WTC11 (cell line): ENCODE measurements around the gene TCF12. TPM values are rescaled to one million over a fixed set of nuclear protein-coding genes. Genes with fewer than 3 reads are reported as not detected.

ENCODE experiments used
- ATAC-seq: fragments of 200-7000 bp; cut with Tn5 transposase; 2 replicates; pipeline ENCODE4 v1.10.0; 2021; ENCODE audit warnings: mild to moderate bottlenecking, moderate library complexity
- CTCF ChIA-PET: fragments of 300-600 bp; sonication (Branson Sonifier 250); formaldehyde crosslinking; loops from one replicate; lab custom pipeline; 2021; ENCODE audit warnings: antibody characterized with exemption; lab: Charles Lee
- POLR2A ChIA-PET: fragments of 350-600 bp; sonication (Branson Sonifier 250); formaldehyde crosslinking; loops from one replicate; lab custom pipeline; 2021; ENCODE audit warnings: antibody characterized with exemption; lab: Charles Lee
- DNase-seq: peaks from one replicate; pipeline ENCODE4 v3.0.0; 2021; ENCODE audit warnings: low spot score
- H3K27ac Mint-ChIP-seq: 2 replicates; pipeline ENCODE4 v1.8.0; 2021; ENCODE audit warnings: mixed read lengths
- H3K27me3 Mint-ChIP-seq: 2 replicates; pipeline ENCODE4 v1.8.0; 2021; ENCODE audit warnings: low read depth, mild to moderate bottlenecking, moderate library complexity, mixed read lengths
- H3K36me3 Mint-ChIP-seq: 2 replicates; pipeline ENCODE4 v1.8.0; 2021; ENCODE audit warnings: mixed read lengths
- H3K4me1 Mint-ChIP-seq: 2 replicates; pipeline ENCODE4 v1.8.0; 2022; ENCODE audit warnings: mixed read lengths
- H3K4me3 Mint-ChIP-seq: 2 replicates; pipeline ENCODE4 v1.8.0; 2021; ENCODE audit warnings: mild to moderate bottlenecking, moderate library complexity, mixed read lengths
- H3K9me3 Mint-ChIP-seq: 2 replicates; pipeline ENCODE4 v1.8.0; 2021; ENCODE audit warnings: mixed read lengths
- AFF4 ChIP-seq: sonication (generic); formaldehyde crosslinking; IDR thresholded peaks from 2 replicates; pipeline ENCODE4 v1.8.1; 2023; ENCODE audit warnings: mild to moderate bottlenecking, missing genetic modification reagents, borderline replicate concordance
- ATF1 ChIP-seq: sonication (generic); formaldehyde crosslinking; IDR thresholded peaks from 2 replicates; pipeline ENCODE4 v1.8.1; 2023; ENCODE audit warnings: mild to moderate bottlenecking, moderate library complexity, missing genetic modification reagents
- E2F5 ChIP-seq: sonication (generic); formaldehyde crosslinking; IDR thresholded peaks from 2 replicates; pipeline ENCODE4 v1.8.1; 2022; ENCODE audit warnings: mild to moderate bottlenecking, moderate library complexity, missing genetic modification reagents
- FOXP1 ChIP-seq: sonication (generic); formaldehyde crosslinking; IDR thresholded peaks from 2 replicates; pipeline ENCODE4 v1.8.0; 2022; ENCODE audit warnings: missing genetic modification reagents, mild to moderate bottlenecking, moderate library complexity, borderline replicate concordance
- GRHL2 ChIP-seq: fragments of 250-450 bp; sonication (Bioruptor Pico); IDR thresholded peaks from 2 replicates; pipeline ENCODE4 v1.8.0; 2022; ENCODE audit warnings: mild to moderate bottlenecking, moderate library complexity; ENCODE audit not compliant: insufficient replicate concordance, severe bottlenecking
- HMGXB4 ChIP-seq: sonication (generic); formaldehyde crosslinking; IDR thresholded peaks from 2 replicates; pipeline ENCODE4 v1.8.1; 2023; ENCODE audit warnings: mild to moderate bottlenecking, moderate library complexity, missing genetic modification reagents
- JAZF1 ChIP-seq: fragments of 250-450 bp; sonication (Bioruptor Pico); IDR thresholded peaks from 2 replicates; pipeline ENCODE4 v1.9.0; 2021; ENCODE audit warnings: moderate library complexity, mild to moderate bottlenecking, inconsistent platforms
- KAT7 ChIP-seq: sonication (generic); formaldehyde crosslinking; IDR thresholded peaks from 2 replicates; pipeline ENCODE4 v1.8.1; 2023; ENCODE audit warnings: missing genetic modification reagents, mild to moderate bottlenecking, borderline replicate concordance
- NFE2L1 ChIP-seq: sonication (generic); formaldehyde crosslinking; IDR thresholded peaks from 2 replicates; pipeline ENCODE4 v1.8.1; 2023; ENCODE audit warnings: missing genetic modification reagents
- PRDM15 ChIP-seq: sonication (generic); formaldehyde crosslinking; IDR thresholded peaks from 2 replicates; pipeline ENCODE4 v1.8.0; 2022; ENCODE audit warnings: missing genetic modification reagents
- STAT6 ChIP-seq: sonication (generic); formaldehyde crosslinking; conservative IDR thresholded peaks from 2 replicates; pipeline ENCODE4 v1.8.1; 2023; ENCODE audit warnings: mild to moderate bottlenecking, low read depth, missing genetic modification reagents, moderate library complexity
- TCF7 ChIP-seq: sonication (generic); formaldehyde crosslinking; IDR thresholded peaks from 2 replicates; pipeline ENCODE4 v1.8.0; 2022; ENCODE audit warnings: mild to moderate bottlenecking, low read depth, missing genetic modification reagents, moderate library complexity
- TEAD1 ChIP-seq: sonication (generic); formaldehyde crosslinking; IDR thresholded peaks from 2 replicates; pipeline ENCODE4 v1.8.0; 2022; ENCODE audit warnings: mild to moderate bottlenecking, missing genetic modification reagents
- USF2 ChIP-seq: sonication (generic); formaldehyde crosslinking; IDR thresholded peaks from 2 replicates; pipeline ENCODE4 v1.8.1; 2023; ENCODE audit warnings: mild to moderate bottlenecking, missing genetic modification reagents, moderate library complexity
- ZBTB21 ChIP-seq: sonication (generic); formaldehyde crosslinking; IDR thresholded peaks from 2 replicates; pipeline ENCODE4 v1.8.1; 2023; ENCODE audit warnings: mild to moderate bottlenecking, missing genetic modification reagents, borderline replicate concordance
- ZBTB43 ChIP-seq: sonication (generic); formaldehyde crosslinking; IDR thresholded peaks from 2 replicates; pipeline ENCODE4 v1.8.1; 2023; ENCODE audit warnings: mild to moderate bottlenecking, missing genetic modification reagents
- ZNF232 ChIP-seq: sonication (generic); formaldehyde crosslinking; IDR thresholded peaks from 2 replicates; pipeline ENCODE4 v1.8.0; 2022; ENCODE audit warnings: mild to moderate bottlenecking, missing genetic modification reagents
- ZNF396 ChIP-seq: fragments of 250-450 bp; sonication (Bioruptor Pico); IDR thresholded peaks from 2 replicates; pipeline ENCODE4 v1.8.0; 2021; ENCODE audit warnings: mild to moderate bottlenecking, moderate library complexity, borderline replicate concordance
- total RNA-seq: library from RNA; stranded (reverse); gene quantifications from 3 replicates; pipeline ENCODE4 v1.2.3, GENCODE V29; 2021

TCF12 gene
- total RNA-seq, 1 experiment from 2014 or later: 73.2 TPM

- TF ChIP-seq GRHL2 (CRISPR knock-in tag) (no peak), TCF7 (CRISPR knock-in tag) (no peak), KAT7 (CRISPR knock-in tag) (no peak), NFE2L1 (CRISPR knock-in tag) (no peak), E2F5 (CRISPR knock-in tag) (no peak), FOXP1 (CRISPR knock-in tag) (no peak), ATF1 (no peak), ZBTB43 (no peak), PRDM15 (no peak), AFF4 (CRISPR knock-in tag) (no peak), ZNF396 (no peak), TEAD1 (CRISPR knock-in tag) (no peak), ZBTB21 (CRISPR knock-in tag) (no peak), ZNF232 (CRISPR knock-in tag) (no peak)
These were observed 176.1 kb downstream of the TCF12 start (continued) for GRCh38 chr15:57094321-57095257.

GRCh38 chr15:57095896-57096295 lies 177.5 kb downstream of the TCF12 start:
- ATAC-seq: no peak
- H3K9me3 Mint-ChIP-seq: no peaks in the 10 kb centered on the region
- H3K27ac Mint-ChIP-seq: no peak overlapping the region
- no peak overlapping the region for H3K4me3 Mint-ChIP-seq
- ChIA-PET POLR2A (no interaction called here), CTCF (interaction anchor here (1.4 kb wide), 2 partner anchors 15 to 42 kb away, joined by 4 to 5 read pairs; no protein-coding TSS in a partner anchor)
- H3K36me3 Mint-ChIP-seq: no peaks in the 10 kb centered on the region
- H3K4me1 Mint-ChIP-seq: peaks cover 31% of the 10 kb centered on the region
- no peak for DNase-seq
- H3K27me3 Mint-ChIP-seq: no peaks in the 10 kb centered on the region
- TF ChIP-seq JAZF1 (CRISPR knock-in tag): no peak
- no peak for TF ChIP-seq ATF1
- TF ChIP-seq E2F5 (CRISPR knock-in tag): no peak
- TF ChIP-seq STAT6 (CRISPR knock-in tag): no peak
- TF ChIP-seq TEAD1 (CRISPR knock-in tag): no peak
- TF ChIP-seq USF2: no peak
- no peak for TF ChIP-seq HMGXB4 (CRISPR knock-in tag)
- no peak for TF ChIP-seq ZNF396
